A549 (cell line): ENCODE data around the gene KLHL35. TPM values are rescaled to one million over a fixed set of nuclear protein-coding genes. Genes with fewer than 3 reads are reported as not detected.

Experiments used
- ATAC-seq, 2 experiments: fragments of 200-7000 bp in 1 of 2; fragments of >200 bp in 1 of 2; cut with Nextera tagmentation in 1 of 2; cut with Tn5 transposase in 1 of 2; 3 replicates each; pipeline versions ENCODE4 v1.8.0 to v1.9.1; 2018 to 2020; ENCODE audit warnings: mild to moderate bottlenecking in 1 of 2, moderate library complexity in 1 of 2
- CTCF ChIA-PET: fragments of 300-600 bp; sonication (Branson Sonifier 250); formaldehyde crosslinking; extraction: SDS; loops from one replicate; lab custom pipeline; 2021; ENCODE audit warnings: antibody characterized with exemption, inconsistent platforms; lab: Yijun Ruan, JAX
- POLR2A ChIA-PET: fragments of 350-600 bp; formaldehyde crosslinking; extraction: SDS; loops from one replicate; lab custom pipeline; 2021; ENCODE audit warnings: antibody characterized with exemption, inconsistent platforms; lab: Yijun Ruan, JAX
- DNase-seq, 2 experiments: peaks; one replicate each; pipeline versions ENCODE4 v3.0.0 to v3.0.0-alpha.2; 2011 to 2016; ENCODE audit warnings: low read depth in 1 of 2, low spot score in 1 of 2
- FAIRE-seq: peaks from 2 replicates; lab custom pipeline; 2011; peaks lifted over from hg19 to GRCh38; lab: Jason Lieb, UNC
- H3K27ac ChIP-seq, 2 experiments: fragments of >200 bp; sonication (Bioruptor Twin); formaldehyde crosslinking; 3 replicates each; pipeline ENCODE4 v1.5.1; 2016 to 2017
- H3K4me1 ChIP-seq: fragments of >200 bp; sonication (Bioruptor Twin); formaldehyde crosslinking; 3 replicates; pipeline ENCODE4 v1.6.1; 2016
- H3K4me2 ChIP-seq: fragments of >200 bp; sonication (Bioruptor Twin); formaldehyde crosslinking; 3 replicates; pipeline ENCODE4 v1.6.1; 2016
- H3K4me3 ChIP-seq: fragments of >200 bp; sonication (Bioruptor Twin); formaldehyde crosslinking; 3 replicates; pipeline ENCODE4 v1.5.1; 2016
- H3K9me3 ChIP-seq: fragments of >200 bp; sonication (Bioruptor Twin); formaldehyde crosslinking; 3 replicates; pipeline ENCODE4 v1.6.1; 2016
- BCL3 ChIP-seq: fragments of >200 bp; sonication (Bioruptor Twin); formaldehyde crosslinking; IDR thresholded peaks from 3 replicates; pipeline ENCODE4 v1.6.1; 2016
- CBX8 ChIP-seq: fragments of 200-600 bp; sonication (generic); IDR thresholded peaks from 2 replicates; pipeline ENCODE4 v1.6.1; 2016
- EHMT2 ChIP-seq: fragments of 200-600 bp; sonication (generic); IDR thresholded peaks from 2 replicates; pipeline ENCODE4 v1.6.1; 2016; ENCODE audit warnings: antibody characterized with exemption, low read depth, mild to moderate bottlenecking, moderate library complexity
- ELK1 ChIP-seq: fragments of 150-350 bp; IDR thresholded peaks from 2 replicates; pipeline ENCODE4 v1.6.1; 2014; ENCODE audit warnings: low read depth, mild to moderate bottlenecking, low read length
- ESRRA ChIP-seq: fragments of 150-350 bp; IDR thresholded peaks from 2 replicates; pipeline ENCODE4 v1.6.1; 2014; ENCODE audit warnings: mild to moderate bottlenecking, low read length, borderline replicate concordance
- FOSL2 ChIP-seq, 2 experiments: fragments of 450-650 bp in 1 of 2; fragments of >200 bp in 1 of 2; sonication (Bioruptor Twin) in 1 of 2; formaldehyde crosslinking; IDR thresholded peaks; 2 replicates each; pipeline versions ENCODE4 v1.5.0 to v1.6.1; 2016 to 2020; ENCODE audit warnings: mild to moderate bottlenecking in 1 of 2, moderate library complexity in 1 of 2
- HEYL ChIP-seq: fragments of 250-450 bp; sonication (Bioruptor Pico); IDR thresholded peaks from 2 replicates; pipeline ENCODE4 v1.8.0; 2021; ENCODE audit warnings: mild to moderate bottlenecking, moderate library complexity
- HOXB5 ChIP-seq: fragments of 250-450 bp; sonication (Bioruptor Pico); IDR thresholded peaks from 2 replicates; pipeline ENCODE4 v1.5.0; 2020; ENCODE audit warnings: mild to moderate bottlenecking, moderate library complexity
- MAFK ChIP-seq: fragments of 450-650 bp; IDR thresholded peaks from 2 replicates; pipeline ENCODE4 v1.6.1; 2014; ENCODE audit not compliant: partially characterized antibody
- PHF8 ChIP-seq: fragments of 200-600 bp; sonication (generic); IDR thresholded peaks from 2 replicates; pipeline ENCODE4 v1.6.1; 2016; ENCODE audit warnings: low read depth, mild to moderate bottlenecking, antibody characterized with exemption, moderate library complexity, borderline replicate concordance
- POLR2AphosphoS2 ChIP-seq: conservative IDR thresholded peaks from 2 replicates; pipeline ENCODE4 v1.6.1; 2012; ENCODE audit warnings: low read length, improper control_type of control experiment, inconsistent platforms
- RAD21 ChIP-seq, 2 experiments: fragments of >200 bp in 1 of 2; sonication (Bioruptor Twin) in 1 of 2; formaldehyde crosslinking in 1 of 2; IDR thresholded peaks in 1 of 2; conservative IDR thresholded peaks in 1 of 2; 2 replicates in 1 of 2; 3 replicates in 1 of 2; pipeline ENCODE4 v1.6.1; 2012 to 2018; ENCODE audit warnings: inconsistent platforms in 1 of 2
- RARB ChIP-seq: fragments of 250-450 bp; sonication (Bioruptor Pico); IDR thresholded peaks from 2 replicates; pipeline ENCODE4 v1.8.0; 2021; ENCODE audit warnings: mild to moderate bottlenecking, moderate library complexity
- REST ChIP-seq: fragments of 200-600 bp; sonication (generic); IDR thresholded peaks from 2 replicates; pipeline ENCODE4 v1.6.1; 2016; ENCODE audit warnings: antibody characterized with exemption, mild to moderate bottlenecking, moderate library complexity
- RNF2 ChIP-seq: fragments of 200-600 bp; sonication (generic); IDR thresholded peaks from 2 replicates; pipeline ENCODE4 v1.6.1; 2016; ENCODE audit warnings: low read depth, mild to moderate bottlenecking, antibody characterized with exemption, moderate library complexity, borderline replicate concordance
- SMC3 ChIP-seq: fragments of >200 bp; sonication (Bioruptor Twin); formaldehyde crosslinking; IDR thresholded peaks from 3 replicates; pipeline ENCODE4 v1.6.1; 2018; ENCODE audit warnings: inconsistent platforms
- SREBF2 ChIP-seq: fragments of 450-650 bp; IDR thresholded peaks from 2 replicates; pipeline ENCODE4 v1.6.1; 2014; ENCODE audit warnings: mild to moderate bottlenecking, moderate library complexity
- TFCP2L1 ChIP-seq: fragments of 250-450 bp; sonication (Bioruptor Pico); IDR thresholded peaks from 2 replicates; pipeline ENCODE4 v1.5.0; 2021; ENCODE audit warnings: mild to moderate bottlenecking
- TP53 ChIP-seq: fragments of 250-450 bp; sonication (Bioruptor Pico); IDR thresholded peaks from 2 replicates; pipeline ENCODE4 v1.5.0; 2021; ENCODE audit warnings: mild to moderate bottlenecking, moderate library complexity
- WGBS: methylation state at CpG from one replicate; pipeline ENCODE4 v1.1.6; 2017; ENCODE audit errors: missing lambda C conversion rate; 5-methylcytosine and 5-hydroxymethylcytosine counted together
- polyA plus RNA-seq, 4 experiments: library from polyadenylated mRNA; depleted of rRNA in 3 of 4; stranded (reverse); fragments of >200 nt; fragmentation: RNase III in 1 of 4; extraction: RNeasy Plus Mini Kit Qiagen cat#74134 plus additional on column Dnase treatment in 1 of 4; gene quantifications; 2 replicates in 3 of 4; 3 replicates in 1 of 4; pipeline ENCODE4 v1.2.3, GENCODE V29; 2011 to 2017

The KLHL35 gene
- polyA plus RNA-seq, 2 of the 4 experiments (the other 2 are of a cell fraction): 0.56 to 1.0 TPM

- WGBS: 70% methylated on average over 1 of the region's 1 CpG
- Histone ChIP-seq H3K4me1 (peaks cover 42% of the 10 kb centered on the region), H3K9me3 (no peaks in the 10 kb centered on the region), H3K4me3 (peak overlapping the region; percentile 77; the same call in 1 of the 3 replicates), H3K4me2 (peak overlapping the region; percentile 94)
- ATAC-seq (no peak), DNase-seq (no peak), FAIRE-seq (no peak)
- POLR2A ChIA-PET: no interaction called here
- 0 out of 2 replicates have a peak, but pooled peaks have one; percentile 49 for TF ChIP-seq TP53
- TF ChIP-seq REST: no peak
- TF ChIP-seq EHMT2: no peak
- TF ChIP-seq POLR2AphosphoS2: no peak
- TF ChIP-seq CBX8: no peak
- no peak for TF ChIP-seq TFCP2L1 (CRISPR knock-in tag)
- no peak for TF ChIP-seq RARB
- TF ChIP-seq RAD21 (conservative IDR thresholded peaks at IDR 0.05 in 1 of 2, IDR thresholded peaks at IDR 0.05 in 1 of 2): no peak
- peak; percentile 38 for TF ChIP-seq MAFK
- TF ChIP-seq, all 56 proteins: peak for 2
- CTCF ChIA-PET: interaction anchor here (0.7 to 13.3 kb wide), 7 partner anchors 14 to 128 kb away, joined by 3 to 231 read pairs (median 4); no protein-coding TSS in a partner anchor
- peak overlapping the region in 1 of 2 experiments; percentile 63; a peak in 4 of 6 replicates for H3K27ac ChIP-seq
Measured at GRCh38 chr11:75403037-75403436, 30.0 kb downstream of the KLHL35 start.

- ChIA-PET POLR2A (no interaction called here), CTCF (interaction anchor here (1.2 to 13.3 kb wide), 3 partner anchors 21 to 53 kb away, joined by 4 to 231 read pairs (median 4); no protein-coding TSS in a partner anchor)
- ATAC-seq (no peak), FAIRE-seq (no peak), DNase-seq (no peak)
- WGBS: 82% methylated on average over 10 of the region's 10 CpGs
- H3K9me3 ChIP-seq: no peaks in the 10 kb centered on the region
- H3K4me2 ChIP-seq: peak overlapping the region; percentile 94
- H3K4me3 ChIP-seq: peak overlapping the region; percentile 77
- TF ChIP-seq HEYL (no peak), SREBF2 (no peak), HOXB5 (CRISPR knock-in tag) (no peak), BCL3 (0 out of 3 replicates have a peak, but pooled peaks have one; percentile 2), SMC3 (no peak), TP53 (peak; percentile 69; the same call in 1 of the 2 replicates), EHMT2 (no peak), ELK1 (no peak), FOSL2 (IDR thresholded peaks at IDR 0.05) (no peak), FOSL2 (CRISPR knock-in tag; IDR thresholded peaks at IDR 0.05) (no peak), RNF2 (no peak), ESRRA (no peak), PHF8 (no peak)
- H3K4me1 ChIP-seq: peaks cover 42% of the 10 kb centered on the region
- H3K27ac ChIP-seq: peak overlapping the region in 1 of 2 experiments; percentile 93; a peak in 4 of 6 replicates
Measured at GRCh38 chr11:75402002-75402773, 30.8 kb downstream of the KLHL35 start.
